HEK293 (cell line): ENCODE results near the gene ALDH4A1.
A peak's percentile ranks its signal among the peaks of the same experiment; 100 is the strongest.
"Not testable (repeated sequence)": the region's sequence is repeated elsewhere in the genome, so short reads cannot be mapped to it uniquely, and the experiment has no call there.

Experiments
- CTCF ChIA-PET: fragments of 350-600 bp; formaldehyde crosslinking; extraction: SDS; loops from one replicate; lab custom pipeline; 2021; ENCODE audit warnings: antibody characterized with exemption; lab: Yijun Ruan, JAX
- POLR2A ChIA-PET: fragments of 300-600 bp; formaldehyde crosslinking; extraction: SDS; loops from one replicate; lab custom pipeline; 2020; ENCODE audit warnings: antibody characterized with exemption, inconsistent platforms; lab: Yijun Ruan, JAX
- H3K27ac ChIP-seq: fragments of 200-500 bp; sonication (Bioruptor generic); 2 replicates; pipeline ENCODE4 v1.5.1; 2014; ENCODE audit warnings: low read depth, low read length, control low read depth, inconsistent platforms; ENCODE audit errors: extremely low read depth
- H3K36me3 ChIP-seq, 2 experiments: fragments of 200-500 bp in 1 of 2; sonication (Bioruptor generic) in 1 of 2; 1 replicate in 1 of 2; 2 replicates in 1 of 2; pipeline ENCODE4 v1.5.1; 2014 to 2017; ENCODE audit warnings: inconsistent platforms in 2 of 2, low read length in 2 of 2; ENCODE audit not compliant: control insufficient read depth in 2 of 2, insufficient read depth in 1 of 2
- H3K4me1 ChIP-seq: fragments of 200-500 bp; sonication (Bioruptor generic); 2 replicates; pipeline ENCODE4 v1.5.1; 2014; ENCODE audit warnings: mild to moderate bottlenecking, low read length, inconsistent platforms; ENCODE audit not compliant: control insufficient read depth, insufficient read depth
- H3K4me3 ChIP-seq: 2 replicates; pipeline ENCODE4 v1.5.1; 2011; ENCODE audit warnings: low read depth, mild to moderate bottlenecking, control low read depth, low read length, moderate library complexity
- H3K9me3 ChIP-seq: fragments of 200-500 bp; sonication (Bioruptor generic); 2 replicates; pipeline ENCODE4 v1.5.1; 2014; ENCODE audit warnings: low read depth, low read length, inconsistent platforms; ENCODE audit not compliant: control insufficient read depth, insufficient read depth
- BCL11A ChIP-seq: fragments of 450-650 bp; formaldehyde crosslinking; IDR thresholded peaks from 2 replicates; pipeline ENCODE4 v1.5.1; 2016; ENCODE audit warnings: low read depth, missing biosample characterization, missing genetic modification characterization
- KLF1 ChIP-seq: fragments of 450-650 bp; formaldehyde crosslinking; IDR thresholded peaks from 2 replicates; pipeline ENCODE4 v1.5.1; 2016; ENCODE audit warnings: missing biosample characterization, missing genetic modification characterization
- KLF16 ChIP-seq: fragments of 450-650 bp; formaldehyde crosslinking; IDR thresholded peaks from 2 replicates; pipeline ENCODE4 v1.5.1; 2017; ENCODE audit warnings: missing biosample characterization, missing genetic modification characterization
- KLF8 ChIP-seq: fragments of 450-650 bp; formaldehyde crosslinking; IDR thresholded peaks from 2 replicates; pipeline ENCODE4 v1.5.1; 2016; ENCODE audit warnings: missing biosample characterization, missing genetic modification characterization
- MEIS1 ChIP-seq: sonication (generic); formaldehyde crosslinking; IDR thresholded peaks from 2 replicates; pipeline ENCODE4 v1.8.1; 2022; ENCODE audit warnings: missing genetic modification reagents, mild to moderate bottlenecking, borderline replicate concordance
- MZF1 ChIP-seq: fragments of 450-650 bp; formaldehyde crosslinking; IDR thresholded peaks from 2 replicates; pipeline ENCODE4 v1.5.1; 2017; ENCODE audit warnings: missing biosample characterization, missing genetic modification characterization, borderline replicate concordance
- REST ChIP-seq: fragments of 450-650 bp; formaldehyde crosslinking; IDR thresholded peaks from 2 replicates; pipeline ENCODE4 v1.5.1; 2016; ENCODE audit warnings: missing biosample characterization, missing genetic modification characterization
- ZBTB1 ChIP-seq: fragments of 450-650 bp; formaldehyde crosslinking; IDR thresholded peaks from 2 replicates; pipeline ENCODE4 v1.5.1; 2016; ENCODE audit warnings: missing biosample characterization, missing genetic modification characterization
- ZBTB44 ChIP-seq: fragments of 450-650 bp; IDR thresholded peaks from 2 replicates; pipeline ENCODE4 v1.5.1; 2018; ENCODE audit warnings: missing biosample characterization, mild to moderate bottlenecking, missing genetic modification characterization
- ZNF239 ChIP-seq: fragments of 450-650 bp; formaldehyde crosslinking; IDR thresholded peaks from 2 replicates; pipeline ENCODE4 v1.5.1; 2016; ENCODE audit warnings: missing biosample characterization, missing genetic modification characterization
- ZNF366 ChIP-seq: fragments of 450-650 bp; formaldehyde crosslinking; conservative IDR thresholded peaks from 2 replicates; pipeline ENCODE4 v1.5.1; 2016; ENCODE audit warnings: missing biosample characterization, missing genetic modification characterization
- ZNF571 ChIP-seq: fragments of 450-650 bp; formaldehyde crosslinking; IDR thresholded peaks from 2 replicates; pipeline ENCODE4 v1.5.0; 2017; ENCODE audit warnings: missing biosample characterization, missing genetic modification characterization
- ZNF645 ChIP-seq: fragments of 450-650 bp; formaldehyde crosslinking; IDR thresholded peaks from 2 replicates; pipeline ENCODE4; 2016; ENCODE audit warnings: missing biosample characterization, missing genetic modification characterization
- ZNF707 ChIP-seq: fragments of 450-650 bp; formaldehyde crosslinking; IDR thresholded peaks from 2 replicates; pipeline ENCODE4 v1.5.1; 2016; ENCODE audit warnings: missing biosample characterization, missing genetic modification characterization
- TF ChIP-seq, protein P1 (sequence below): fragments of 450-650 bp; formaldehyde crosslinking; IDR thresholded peaks from 2 replicates; pipeline ENCODE4 v1.5.1; 2016; ENCODE audit warnings: missing biosample characterization, missing genetic modification characterization
- TF ChIP-seq, protein P2 (sequence below): fragments of 450-650 bp; formaldehyde crosslinking; IDR thresholded peaks from 2 replicates; pipeline ENCODE4 v1.5.1; 2016; ENCODE audit warnings: missing biosample characterization, missing genetic modification characterization, low read depth

The ALDH4A1 gene

DNA sequence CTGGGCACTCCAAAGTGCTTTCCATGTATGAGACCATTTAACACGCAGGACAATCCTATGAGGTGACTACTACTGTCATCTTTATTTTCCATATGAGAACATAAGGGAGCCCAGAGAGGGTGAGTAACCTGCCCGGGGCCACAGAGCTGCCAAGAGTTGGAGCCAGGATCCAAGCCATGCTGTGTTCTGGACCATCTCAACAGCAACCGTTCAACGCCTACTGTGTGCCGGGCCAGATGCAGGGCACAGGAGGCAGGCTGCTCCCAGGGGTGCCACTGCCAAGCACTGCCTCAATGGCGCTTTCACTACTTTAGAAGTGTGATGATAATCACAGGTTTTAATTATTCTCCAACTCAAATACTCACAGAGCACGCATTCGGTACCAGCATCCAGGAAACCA, 3.8 kb downstream of the ALDH4A1 start:
- peaks cover 0 to 4% of the 10 kb centered on the region in 2 experiments; a peak in 1 of 3 replicates for H3K36me3 ChIP-seq
- CTCF ChIA-PET: interaction anchor here (0.9 to 4.5 kb wide), 2 partner anchors 14 to 67 kb away, joined by 4 to 29 read pairs; no protein-coding TSS in a partner anchor
- H3K9me3 ChIP-seq: no peaks in the 10 kb centered on the region
- POLR2A ChIA-PET: no interaction called here
- H3K4me1 ChIP-seq: 0 out of 2 replicates have a peak, but pooled peaks cover 3% of the 10 kb centered on the region
- no peak overlapping the region for H3K27ac ChIP-seq
- TF ChIP-seq MZF1 (tag by site-specific recombination): no peak
- no peak for TF ChIP-seq ZNF645
- TF ChIP-seq KLF16 (tag by site-specific recombination): no peak
- TF ChIP-seq ZNF571 (tag by site-specific recombination): no peak
- TF ChIP-seq KLF8 (tag by site-specific recombination): no peak
- no peak for TF ChIP-seq ZNF366 (tag by site-specific recombination)
- H3K4me3 ChIP-seq: no peak overlapping the region

GRCh38 chr1:18895317-18895716, 7.0 kb downstream of the ALDH4A1 start:
- POLR2A ChIA-PET: no interaction called here
- CTCF ChIA-PET: interaction anchor here (0.6 kb wide), 1 partner anchor 27 kb away, joined by 3 read pairs; no protein-coding TSS in a partner anchor
- no peaks in the 10 kb centered on the region for H3K9me3 ChIP-seq
- no peaks in the 10 kb centered on the region for H3K4me1 ChIP-seq
- no peak overlapping the region for H3K27ac ChIP-seq
- TF ChIP-seq ZNF239 (peak; percentile 69; the same call in 1 of the 2 replicates), ZBTB1 (no peak)
- peaks cover 0 to 4% of the 10 kb centered on the region in 2 experiments; a peak in 1 of 3 replicates for H3K36me3 ChIP-seq
- H3K4me3 ChIP-seq: no peak overlapping the region

- ChIA-PET POLR2A (no interaction called here), CTCF (interaction anchor here (0.5 to 2.8 kb wide), 6 partner anchors 9 to 1453 kb away, joined by 3 to 13 read pairs (median 4); no protein-coding TSS in a partner anchor)
- Histone ChIP-seq H3K36me3 (peaks cover 0 to 4% of the 10 kb centered on the region in 2 experiments; a peak in 1 of 3 replicates), H3K9me3 (no peaks in the 10 kb centered on the region), H3K4me1 (no peaks in the 10 kb centered on the region), H3K4me3 (no peak overlapping the region), H3K27ac (no peak overlapping the region)
- TF ChIP-seq, protein P1, sequence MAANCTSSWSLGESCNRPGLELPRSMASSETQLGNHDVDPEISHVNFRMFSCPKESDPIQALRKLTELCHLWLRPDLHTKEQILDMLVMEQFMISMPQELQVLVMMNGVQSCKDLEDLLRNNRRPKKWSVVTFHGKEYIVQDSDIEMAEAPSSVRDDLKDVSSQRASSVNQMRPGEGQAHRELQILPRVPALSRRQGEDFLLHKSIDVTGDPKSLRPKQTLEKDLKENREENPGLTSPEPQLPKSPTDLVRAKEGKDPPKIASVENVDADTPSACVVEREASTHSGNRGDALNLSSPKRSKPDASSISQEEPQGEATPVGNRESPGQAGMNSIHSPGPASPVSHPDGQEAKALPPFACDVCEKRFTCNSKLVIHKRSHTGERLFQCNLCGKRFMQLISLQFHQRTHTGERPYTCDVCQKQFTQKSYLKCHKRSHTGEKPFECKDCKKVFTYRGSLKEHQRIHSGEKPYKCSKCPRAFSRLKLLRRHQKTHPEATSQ (tag by site-specific recombination): no peak
- TF ChIP-seq, protein P2, sequence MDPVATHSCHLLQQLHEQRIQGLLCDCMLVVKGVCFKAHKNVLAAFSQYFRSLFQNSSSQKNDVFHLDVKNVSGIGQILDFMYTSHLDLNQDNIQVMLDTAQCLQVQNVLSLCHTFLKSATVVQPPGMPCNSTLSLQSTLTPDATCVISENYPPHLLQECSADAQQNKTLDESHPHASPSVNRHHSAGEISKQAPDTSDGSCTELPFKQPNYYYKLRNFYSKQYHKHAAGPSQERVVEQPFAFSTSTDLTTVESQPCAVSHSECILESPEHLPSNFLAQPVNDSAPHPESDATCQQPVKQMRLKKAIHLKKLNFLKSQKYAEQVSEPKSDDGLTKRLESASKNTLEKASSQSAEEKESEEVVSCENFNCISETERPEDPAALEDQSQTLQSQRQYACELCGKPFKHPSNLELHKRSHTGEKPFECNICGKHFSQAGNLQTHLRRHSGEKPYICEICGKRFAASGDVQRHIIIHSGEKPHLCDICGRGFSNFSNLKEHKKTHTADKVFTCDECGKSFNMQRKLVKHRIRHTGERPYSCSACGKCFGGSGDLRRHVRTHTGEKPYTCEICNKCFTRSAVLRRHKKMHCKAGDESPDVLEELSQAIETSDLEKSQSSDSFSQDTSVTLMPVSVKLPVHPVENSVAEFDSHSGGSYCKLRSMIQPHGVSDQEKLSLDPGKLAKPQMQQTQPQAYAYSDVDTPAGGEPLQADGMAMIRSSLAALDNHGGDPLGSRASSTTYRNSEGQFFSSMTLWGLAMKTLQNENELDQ (tag by site-specific recombination): no peak
- no peak for TF ChIP-seq MEIS1 (CRISPR knock-in tag)
- TF ChIP-seq KLF1 (tag by site-specific recombination): no peak
- TF ChIP-seq REST: no peak
- no peak for TF ChIP-seq ZNF571 (tag by site-specific recombination)
- TF ChIP-seq ZNF707 (tag by site-specific recombination): no peak
- TF ChIP-seq BCL11A (tag by site-specific recombination): no peak
- no peak for TF ChIP-seq ZBTB44 (tag by site-specific recombination)
Observed at GRCh38 chr1:18893120-18893519, 9.2 kb downstream of the ALDH4A1 start.

- POLR2A ChIA-PET, H3K27ac ChIP-seq, H3K4me1 ChIP-seq, H3K4me3 ChIP-seq, H3K9me3 ChIP-seq, H3K36me3 ChIP-seq: not testable (repeated sequence)
- CTCF ChIA-PET: interaction anchor here (0.6 to 2.8 kb wide), 3 partner anchors 8 to 165 kb away, joined by 5 to 13 read pairs (median 8); no protein-coding TSS in a partner anchor
Observed at GRCh38 chr1:18891858-18892257, 10.5 kb downstream of the ALDH4A1 start.
